ENCODE results near the gene PCDH12. TPM values are rescaled to one million over a fixed set of nuclear protein-coding genes. Genes with fewer than 3 reads are reported as not detected.

Gene PCDH12
- total RNA-seq, 1 donor, result under 0.01 TPM

DNA sequence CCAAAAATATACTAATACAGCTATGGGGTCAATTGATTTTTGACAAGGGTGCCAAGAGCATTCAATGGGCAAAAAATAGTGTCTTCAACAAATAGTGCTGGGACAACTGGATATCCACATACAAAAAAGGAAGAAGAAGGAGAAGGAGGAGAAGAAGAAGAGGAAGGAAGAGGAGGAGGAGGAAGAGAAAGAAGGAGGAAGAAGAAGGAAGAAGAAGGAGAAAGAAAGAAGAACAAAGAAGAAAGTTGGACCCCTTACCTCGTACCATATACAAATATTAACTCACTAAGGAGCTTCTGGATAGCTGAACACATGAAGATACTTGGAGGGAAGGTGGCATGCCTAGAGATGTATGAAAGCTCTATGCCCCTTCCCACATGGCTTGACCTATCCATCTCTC is 51.5 kb downstream of the PCDH12 start:
- DNase-seq (ENCODE audit: low read depth), result no peak
- TF ChIP-seq, protein P1, sequence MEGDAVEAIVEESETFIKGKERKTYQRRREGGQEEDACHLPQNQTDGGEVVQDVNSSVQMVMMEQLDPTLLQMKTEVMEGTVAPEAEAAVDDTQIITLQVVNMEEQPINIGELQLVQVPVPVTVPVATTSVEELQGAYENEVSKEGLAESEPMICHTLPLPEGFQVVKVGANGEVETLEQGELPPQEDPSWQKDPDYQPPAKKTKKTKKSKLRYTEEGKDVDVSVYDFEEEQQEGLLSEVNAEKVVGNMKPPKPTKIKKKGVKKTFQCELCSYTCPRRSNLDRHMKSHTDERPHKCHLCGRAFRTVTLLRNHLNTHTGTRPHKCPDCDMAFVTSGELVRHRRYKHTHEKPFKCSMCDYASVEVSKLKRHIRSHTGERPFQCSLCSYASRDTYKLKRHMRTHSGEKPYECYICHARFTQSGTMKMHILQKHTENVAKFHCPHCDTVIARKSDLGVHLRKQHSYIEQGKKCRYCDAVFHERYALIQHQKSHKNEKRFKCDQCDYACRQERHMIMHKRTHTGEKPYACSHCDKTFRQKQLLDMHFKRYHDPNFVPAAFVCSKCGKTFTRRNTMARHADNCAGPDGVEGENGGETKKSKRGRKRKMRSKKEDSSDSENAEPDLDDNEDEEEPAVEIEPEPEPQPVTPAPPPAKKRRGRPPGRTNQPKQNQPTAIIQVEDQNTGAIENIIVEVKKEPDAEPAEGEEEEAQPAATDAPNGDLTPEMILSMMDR (IDR thresholded peaks at IDR 0.05; ENCODE audit: insufficient read depth, low read length), result no peak
- no peak overlapping the region for H3K4me3 ChIP-seq (ENCODE audit: low read depth, low read length)

DNA sequence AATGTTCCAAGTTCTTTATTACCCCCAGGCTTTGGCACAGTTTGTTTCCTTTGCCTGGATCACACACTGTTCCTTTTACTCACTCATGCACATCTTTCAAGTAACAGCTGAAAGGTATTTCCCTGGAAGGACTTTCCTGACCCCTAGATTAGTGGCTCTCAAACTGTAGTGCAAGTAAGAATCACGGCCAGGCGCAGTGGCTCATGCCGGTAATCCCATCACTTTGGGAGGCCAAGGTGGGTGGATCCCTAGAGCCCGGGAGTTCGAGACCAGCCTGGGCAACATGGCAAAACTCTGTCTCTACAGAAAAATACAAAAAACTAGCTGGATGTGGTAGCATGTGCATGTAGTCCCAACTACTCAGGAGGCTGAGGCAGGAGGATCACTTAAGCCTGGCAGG is 53.5 kb downstream of the PCDH12 start:
- DNase-seq (ENCODE audit: low read depth), result no peak
- TF ChIP-seq, protein P1 (IDR thresholded peaks at IDR 0.05; ENCODE audit: insufficient read depth, low read length), result no peak

DNA sequence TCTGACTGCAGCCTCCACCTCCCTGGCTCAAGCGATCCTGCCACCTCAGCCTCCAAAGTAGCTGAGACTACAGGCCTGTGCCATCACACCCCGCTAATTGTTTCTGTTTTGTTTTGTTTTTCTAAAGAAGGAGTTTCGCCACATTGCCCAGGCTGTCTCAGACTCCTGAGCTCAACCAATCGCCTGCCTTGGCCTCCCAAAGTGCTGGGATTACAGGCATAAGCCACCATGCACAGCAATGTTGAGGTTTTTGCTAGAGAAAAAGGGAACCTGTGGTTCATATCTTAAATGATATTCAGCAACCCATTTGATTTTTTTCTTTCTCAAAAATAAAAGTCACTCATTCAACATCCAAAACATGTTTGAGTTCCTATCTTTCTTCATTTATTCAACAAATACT is 54.7 kb downstream of the PCDH12 start:
- H3K4me3 ChIP-seq (ENCODE audit: low read depth, low read length), result no peak overlapping the region
- no peak for DNase-seq (ENCODE audit: low read depth)
- TF ChIP-seq, protein P1 (IDR thresholded peaks at IDR 0.05; ENCODE audit: insufficient read depth, low read length), result no peak

More for the DNA sequence above, 53.5 kb downstream of the PCDH12 start:
- H3K4me3 ChIP-seq (ENCODE audit: low read depth, low read length), result no peak overlapping the region

DNA sequence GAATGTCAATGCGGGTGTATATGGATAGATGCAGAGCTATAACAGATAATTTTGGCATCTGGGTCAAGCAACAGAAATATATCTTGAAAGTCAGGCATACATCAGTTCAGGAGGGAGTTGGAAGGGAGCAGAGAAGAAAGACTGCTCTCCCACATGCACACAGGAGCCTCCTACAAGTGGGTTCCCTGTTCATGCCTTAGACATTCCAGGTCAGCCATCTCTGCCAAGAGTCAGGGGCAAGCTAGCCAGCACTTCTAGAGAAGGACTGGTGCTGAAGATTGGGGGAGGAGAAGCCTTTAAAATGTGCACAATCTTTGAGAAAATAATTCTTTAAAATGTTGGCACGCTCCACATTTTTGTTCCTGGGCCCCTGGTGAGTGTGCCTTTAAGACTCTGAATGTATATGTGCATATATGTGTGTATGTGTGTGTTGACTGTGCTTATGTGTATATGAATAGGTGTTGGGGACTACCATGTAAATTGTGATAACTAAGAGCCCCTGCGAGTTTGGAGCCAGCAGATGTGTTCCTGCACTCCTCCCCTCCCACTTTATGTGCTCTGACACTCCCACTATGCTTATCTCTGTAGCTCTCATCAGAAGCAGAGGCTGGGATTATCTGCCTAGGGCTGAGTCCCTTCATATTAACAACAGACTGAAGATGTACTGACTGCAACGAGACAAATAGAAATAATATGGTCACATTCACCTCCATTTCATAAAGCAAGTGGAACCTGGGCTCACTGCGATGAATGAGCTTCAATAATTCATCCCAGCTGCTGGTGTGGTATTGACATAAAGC is 55.8 kb downstream of the PCDH12 start:
- TF ChIP-seq, protein P1 (IDR thresholded peaks at IDR 0.05; ENCODE audit: insufficient read depth, low read length), result no peak
- no peak overlapping the region for H3K4me3 ChIP-seq (ENCODE audit: low read depth, low read length)

DNA sequence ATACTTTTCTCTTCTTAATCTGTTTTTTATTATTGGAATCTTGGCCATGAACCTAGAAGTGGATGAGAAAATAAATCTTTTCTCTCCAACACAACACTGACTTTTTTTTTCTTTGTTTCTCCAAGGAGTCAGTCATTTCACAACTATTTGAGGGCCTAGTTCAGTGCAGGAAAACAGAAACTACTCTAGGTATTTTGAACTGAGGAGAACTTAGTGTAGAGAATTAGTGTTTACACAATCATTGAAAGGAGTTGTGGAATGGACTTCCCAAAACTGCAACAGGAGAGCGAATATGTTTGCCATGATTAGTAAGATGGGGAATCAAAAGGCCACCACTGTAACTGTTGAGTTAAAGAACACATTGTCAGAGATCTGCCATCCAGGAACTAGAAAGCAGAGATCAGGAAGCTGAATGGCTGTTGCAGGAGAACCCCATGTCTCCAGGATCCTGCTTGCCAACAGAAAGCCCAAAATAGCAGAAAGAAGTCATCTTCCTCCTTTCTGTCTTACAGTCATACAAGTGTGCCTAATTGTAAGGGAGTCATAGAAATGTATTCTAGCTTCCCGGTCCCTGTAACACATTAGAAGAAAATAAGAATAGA is 59.5 kb downstream of the PCDH12 start:
- TF ChIP-seq, protein P1 (IDR thresholded peaks at IDR 0.05; ENCODE audit: insufficient read depth, low read length), result no peak
- DNase-seq (ENCODE audit: low read depth), result no peak
- no peak overlapping the region for H3K4me3 ChIP-seq (ENCODE audit: low read depth, low read length)

More for the DNA sequence above, 55.8 kb downstream of the PCDH12 start:
- no peak for DNase-seq (ENCODE audit: low read depth)

DNA sequence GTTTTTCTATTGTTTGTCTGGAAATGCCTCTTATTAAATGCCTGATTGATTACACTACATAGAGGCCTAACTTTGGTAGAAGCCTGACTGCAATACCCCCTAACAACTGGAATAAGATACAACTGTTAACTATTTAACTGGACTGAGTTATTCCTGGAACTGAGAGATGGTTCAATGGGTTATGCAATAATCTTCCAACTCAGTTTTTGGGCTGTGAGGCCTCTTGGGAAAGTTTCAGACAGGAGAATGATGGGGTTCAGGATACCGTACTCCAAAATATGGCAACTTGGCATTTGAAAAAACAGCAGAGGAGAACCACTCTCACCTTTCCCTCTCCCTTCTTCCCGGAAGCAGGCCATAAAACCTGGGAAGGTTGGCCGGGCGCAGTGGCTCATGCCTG is 60.6 kb downstream of the PCDH12 start:
- H3K4me3 ChIP-seq (ENCODE audit: low read depth, low read length), result no peak overlapping the region
- TF ChIP-seq, protein P1 (IDR thresholded peaks at IDR 0.05; ENCODE audit: insufficient read depth, low read length), result no peak
- DNase-seq (ENCODE audit: low read depth), result no peak

Other genes starting within 250 kb of the PCDH12 start
- 0.90 and 3.2 TPM in 2 replicates for gene PCDH1, start 79.8 kb downstream of the PCDH12 start, total RNA-seq (ENCODE audit: low replicate concordance)
- gene DELE1, start 34.3 kb downstream of the PCDH12 start, total RNA-seq (ENCODE audit: low replicate concordance), result 50.9 and 59.0 TPM in 2 replicates
- gene RNF14, start 10.9 kb upstream of the PCDH12 start, total RNA-seq (ENCODE audit: low replicate concordance), result 80.3 and 93.6 TPM in 2 replicates
- 55.6 and 62.3 TPM in 2 replicates for gene GNPDA1, start 54.8 kb upstream of the PCDH12 start, total RNA-seq (ENCODE audit: low replicate concordance)
- gene NDFIP1, start 150.6 kb upstream of the PCDH12 start, total RNA-seq (ENCODE audit: low replicate concordance), result 36.3 and 71.4 TPM in 2 replicates